H1 (cell line): ENCODE measurements around the gene PIGA. TPM values are rescaled to one million over a fixed set of nuclear protein-coding genes. Genes with fewer than 3 reads are reported as not detected.

ENCODE experiments used
- CTCF ChIA-PET: fragments of 300-600 bp; sonication (Branson Sonifier 250); formaldehyde crosslinking; loops from one replicate; lab custom pipeline; 2021; ENCODE audit not compliant: partially characterized antibody; lab: Charles Lee
- POLR2A ChIA-PET: fragments of 300-600 bp; sonication (Branson Sonifier 250); formaldehyde crosslinking; loops from one replicate; lab custom pipeline; 2021; ENCODE audit warnings: inconsistent platforms; ENCODE audit not compliant: partially characterized antibody; lab: Charles Lee
- DNase-seq, 2 experiments: peaks; one replicate each; pipeline versions ENCODE4 v3.0.0 to v3.0.0-alpha.2; 2010 to 2022; ENCODE audit warnings: low spot score in 2 of 2, low read depth in 1 of 2, mixed read lengths in 1 of 2
- FAIRE-seq: peaks from 2 replicates; lab custom pipeline; 2011; peaks lifted over from hg19 to GRCh38; lab: Jason Lieb, UNC
- H2AFZ ChIP-seq: 2 replicates; pipeline ENCODE4 v1.8.1; 2012; ENCODE audit warnings: low read length, inconsistent platforms
- H2AK5ac ChIP-seq: 2 replicates; pipeline ENCODE4 v1.6.1; 2013; ENCODE audit warnings: low read depth, low read length
- H2BK120ac ChIP-seq: replicated peaks from 2 replicates; pipeline ENCODE3; 2013; ENCODE audit warnings: low read depth, low read length, inconsistent platforms
- H2BK12ac ChIP-seq: 2 replicates; pipeline ENCODE4 v1.6.1; 2013; ENCODE audit warnings: low read depth, low read length
- H2BK15ac ChIP-seq: 2 replicates; pipeline ENCODE4 v1.6.1; 2013; ENCODE audit warnings: low read length
- H2BK20ac ChIP-seq: 2 replicates; pipeline ENCODE4 v1.6.1; 2013; ENCODE audit warnings: low read length
- H2BK5ac ChIP-seq: 2 replicates; pipeline ENCODE4 v1.6.1; 2013; ENCODE audit warnings: low read depth, low read length
- H3K14ac ChIP-seq: 2 replicates; pipeline ENCODE4 v1.6.1; 2013; ENCODE audit warnings: inconsistent platforms; ENCODE audit not compliant: insufficient read length
- H3K18ac ChIP-seq: 2 replicates; pipeline ENCODE4 v1.6.1; 2013; ENCODE audit warnings: low read length; ENCODE audit errors: extremely low read depth
- H3K23ac ChIP-seq: 2 replicates; pipeline ENCODE4 v1.6.1; 2013; ENCODE audit warnings: inconsistent platforms; ENCODE audit not compliant: insufficient read length
- H3K23me2 ChIP-seq: 2 replicates; pipeline ENCODE4 v1.6.1; 2013; ENCODE audit warnings: low read depth, low read length
- H3K27ac ChIP-seq: 2 replicates; pipeline ENCODE4 v1.6.1; 2011; ENCODE audit warnings: low read depth, low read length, inconsistent platforms
- H3K27me3 ChIP-seq, 4 experiments: replicated peaks in 1 of 4; 1 replicate in 1 of 4; 2 replicates in 3 of 4; pipeline versions ENCODE4 v1.6.1 to v1.8.1; 2011 to 2013; ENCODE audit warnings: low read length in 3 of 4, mild to moderate bottlenecking in 3 of 4, inconsistent platforms in 2 of 4, mixed read lengths in 2 of 4, moderate library complexity in 1 of 4; ENCODE audit not compliant: control insufficient read depth in 3 of 4, insufficient read depth in 3 of 4; ENCODE audit errors: extremely low read depth in 1 of 4
- H3K36me3 ChIP-seq, 4 experiments: 2 replicates each; pipeline versions ENCODE4 v1.6.1 to v1.8.1; 2011 to 2013; ENCODE audit warnings: mild to moderate bottlenecking in 4 of 4, low read length in 3 of 4, moderate library complexity in 2 of 4, control low read depth in 1 of 4, inconsistent platforms in 1 of 4; ENCODE audit not compliant: insufficient read depth in 4 of 4, control insufficient read depth in 2 of 4
- H3K4ac ChIP-seq: replicated peaks from 2 replicates; pipeline ENCODE3; 2013; ENCODE audit warnings: low read length, low read depth, mixed read lengths, inconsistent platforms; ENCODE audit not compliant: insufficient read length
- H3K4me1 ChIP-seq, 4 experiments: replicated peaks in 1 of 4; 1 replicate in 1 of 4; 2 replicates in 3 of 4; pipeline versions ENCODE4 v1.6.1 to v1.8.1; 2011 to 2013; ENCODE audit warnings: low read length in 3 of 4, inconsistent platforms in 2 of 4, mixed read lengths in 1 of 4; ENCODE audit not compliant: insufficient read depth in 4 of 4, control insufficient read depth in 3 of 4
- H3K4me2 ChIP-seq, 2 experiments: 2 replicates each; pipeline versions ENCODE4 v1.6.1 to v1.8.1; 2011 to 2013; ENCODE audit warnings: low read depth in 2 of 2, low read length in 2 of 2, control low read depth in 1 of 2, inconsistent platforms in 1 of 2, mild to moderate bottlenecking in 1 of 2; ENCODE audit not compliant: insufficient read depth in 1 of 2
- H3K4me3 ChIP-seq, 4 experiments: fragments of 200-600, 300-600 bp in 1 of 4; sonication (generic), shearing (Covaris generic), sonication (Bioruptor Twin) in 1 of 4; 2 replicates each; pipeline versions ENCODE4 v1.5.1 to v1.8.1; 2011 to 2016; ENCODE audit warnings: low read length in 4 of 4, low read depth in 3 of 4, control low read depth in 2 of 4, inconsistent platforms in 2 of 4, mild to moderate bottlenecking in 2 of 4, mixed read lengths in 1 of 4, moderate library complexity in 1 of 4; ENCODE audit not compliant: insufficient read depth in 2 of 4; ENCODE audit errors: extremely low read depth in 1 of 4
- H3K56ac ChIP-seq: replicated peaks from 2 replicates; pipeline ENCODE3; 2013; ENCODE audit warnings: low read depth, mild to moderate bottlenecking, mixed read lengths, low read length, inconsistent platforms; ENCODE audit not compliant: insufficient read length
- H3K79me1 ChIP-seq: 2 replicates; pipeline ENCODE4 v1.6.1; 2013; ENCODE audit warnings: low read depth, low read length, control low read depth
- H3K79me2 ChIP-seq, 2 experiments: 2 replicates each; pipeline versions ENCODE4 v1.6.1 to v1.8.1; 2012 to 2013; ENCODE audit warnings: low read length in 2 of 2, mild to moderate bottlenecking in 2 of 2, inconsistent platforms in 1 of 2; ENCODE audit not compliant: insufficient read depth in 2 of 2, control insufficient read depth in 1 of 2
- H3K9ac ChIP-seq, 4 experiments: replicated peaks in 1 of 4; 1 replicate in 1 of 4; 2 replicates in 3 of 4; pipeline versions ENCODE4 v1.6.1 to v1.8.1; 2011 to 2013; ENCODE audit warnings: low read depth in 3 of 4, low read length in 3 of 4, control low read depth in 2 of 4, mild to moderate bottlenecking in 2 of 4, moderate library complexity in 2 of 4, inconsistent platforms in 1 of 4; ENCODE audit errors: extremely low read depth in 1 of 4
- H3K9me3 ChIP-seq, 2 experiments: 2 replicates each; pipeline versions ENCODE4 v1.6.1 to v1.8.1; 2012 to 2013; ENCODE audit warnings: mild to moderate bottlenecking in 2 of 2, moderate library complexity in 2 of 2, control low read depth in 1 of 2, inconsistent platforms in 1 of 2, low read depth in 1 of 2, low read length in 1 of 2, mixed read lengths in 1 of 2; ENCODE audit not compliant: insufficient read depth in 2 of 2
- H4K20me1 ChIP-seq, 2 experiments: replicated peaks in 1 of 2; 2 replicates each; pipeline versions ENCODE3 to v1.8.1; 2011 to 2013; ENCODE audit warnings: inconsistent platforms in 2 of 2, low read length in 2 of 2, mild to moderate bottlenecking in 1 of 2; ENCODE audit not compliant: insufficient read depth in 2 of 2, control insufficient read depth in 1 of 2
- H4K5ac ChIP-seq: 2 replicates; pipeline ENCODE4 v1.6.1; 2013; ENCODE audit warnings: low read length, low read depth, mixed read lengths, inconsistent platforms; ENCODE audit not compliant: insufficient read length
- H4K8ac ChIP-seq: 2 replicates; pipeline ENCODE4 v1.8.0; 2013; ENCODE audit warnings: mild to moderate bottlenecking, moderate library complexity, low read length, inconsistent platforms; ENCODE audit not compliant: insufficient read depth; ENCODE audit errors: extremely low read depth
- H4K91ac ChIP-seq: replicated peaks from 2 replicates; pipeline ENCODE3; 2013; ENCODE audit warnings: low read length, mixed read lengths, inconsistent platforms; ENCODE audit not compliant: insufficient read length
- BACH1 ChIP-seq: IDR thresholded peaks from 2 replicates; pipeline ENCODE4 v1.6.1; 2012; ENCODE audit warnings: low read length, improper control_type of control experiment
- CBX8 ChIP-seq: fragments of 300-800, 300-1000 bp; sonication (generic); IDR thresholded peaks from 2 replicates; pipeline ENCODE4 v1.7.1; 2016; ENCODE audit warnings: low read depth, low read length, borderline replicate concordance
- KDM5A ChIP-seq: fragments of 200-600 bp; IDR thresholded peaks from 2 replicates; pipeline ENCODE4 v1.7.1; 2012; ENCODE audit warnings: mild to moderate bottlenecking, low read length, inconsistent platforms, mixed read lengths
- SP4 ChIP-seq: IDR thresholded peaks from 2 replicates; pipeline ENCODE4 v1.6.1; 2012; ENCODE audit warnings: low read length, inconsistent platforms
- YY1 ChIP-seq: IDR thresholded peaks from 2 replicates; pipeline ENCODE4 v1.6.1; 2011; ENCODE audit warnings: low read depth, mild to moderate bottlenecking, low read length
- WGBS, 2 experiments: shearing (Covaris generic) in 1 of 2; methylation state at CpG; one replicate each; pipeline versions ENCODE4 v1.1.6 to v1.1.7; 2013 to 2015; ENCODE audit warnings: low lambda C conversion rate in 2 of 2, mixed read lengths in 2 of 2, inconsistent platforms in 1 of 2, low coverage in 1 of 2, missing lambda C conversion rate in 1 of 2; ENCODE audit not compliant: insufficient replicate concordance in 2 of 2, insufficient coverage in 1 of 2, insufficient read length in 1 of 2; ENCODE audit errors: extremely low coverage in 1 of 2, missing lambda C conversion rate in 1 of 2; 5-methylcytosine and 5-hydroxymethylcytosine counted together
- polyA plus RNA-seq, 7 experiments: library from polyadenylated mRNA; depleted of rRNA in 3 of 7; stranded (reverse) in 5 of 7; unstranded in 2 of 7; fragments of >200 nt in 5 of 7; fragments of 200-250 nt in 2 of 7; gene quantifications; 1 replicate in 5 of 7; 2 replicates in 1 of 7; 4 replicates in 1 of 7; pipeline versions ENCODE4 v1.2.1 to v1.2.3, GENCODE V29; 2011 to 2013; ENCODE audit warnings: missing spikeins in 2 of 7, mixed read lengths in 2 of 7
- total RNA-seq: library from RNA; stranded (reverse); fragmentation: NEBNext Ultra II Directional; extraction: Animal tissue kit (Norgen Biotek cat#: 25700); gene quantifications from 2 replicates; pipeline ENCODE4 v1.2.1, GENCODE V29; 2021

The PIGA gene
- total and polyA plus RNA-seq, 2 of the 8 experiments (the other 6 are each of a cell fraction or from before 2014, with no cell fraction given), result 5.0 to 13.4 TPM

- no peak overlapping the region for H4K5ac ChIP-seq
- no peak overlapping the region for H2BK15ac ChIP-seq
- no peak overlapping the region for H3K18ac ChIP-seq
- H3K4me3 ChIP-seq, result no peak overlapping the region
- no peak overlapping the region for H2BK20ac ChIP-seq
- no peak overlapping the region for H3K4me2 ChIP-seq
- H2BK5ac ChIP-seq, result no peak overlapping the region
- H3K9me3 ChIP-seq, result no peaks in the 10 kb centered on the region
- ChIA-PET CTCF (interaction anchor here (0.6 to 1.3 kb wide), 2 partner anchors 22 to 33 kb away, joined by 3 read pairs; no protein-coding TSS in a partner anchor), POLR2A (no interaction called here)
- no peaks in the 10 kb centered on the region for H3K23me2 ChIP-seq
- no peak overlapping the region for H4K8ac ChIP-seq
- H3K14ac ChIP-seq, result no peak overlapping the region
- H3K4ac ChIP-seq, result no peak overlapping the region
- no peak overlapping the region for H2AFZ ChIP-seq
- no peaks in the 10 kb centered on the region for H3K4me1 ChIP-seq
- H3K9ac ChIP-seq, result no peak overlapping the region
- H3K56ac ChIP-seq, result no peak overlapping the region
- H3K79me2 ChIP-seq, result no peaks in the 10 kb centered on the region
- no peak overlapping the region for H4K91ac ChIP-seq
- H2AK5ac ChIP-seq, result no peak overlapping the region
- H2BK120ac ChIP-seq, result no peak overlapping the region
- H3K27ac ChIP-seq, result no peak overlapping the region
- H3K27me3 ChIP-seq, result no peaks in the 10 kb centered on the region
- H3K23ac ChIP-seq, result no peak overlapping the region
- H4K20me1 ChIP-seq, result no peaks in the 10 kb centered on the region
- 57% methylated on average over 1 of the region's 1 CpG; no CpG with 5 or more reads in 1 of the 2 experiments for WGBS, 2 experiments
- no peak for FAIRE-seq
- DNase-seq, result no peak
- H2BK12ac ChIP-seq, result no peak overlapping the region
- no peaks in the 10 kb centered on the region for H3K79me1 ChIP-seq
- H3K36me3 ChIP-seq, result no peaks in the 10 kb centered on the region
- TF ChIP-seq BACH1 (no peak), YY1 (no peak), CBX8 (no peak), KDM5A (no peak), SP4 (no peak)
Observed at GRCh38 chrX:15277604-15278003, 57.7 kb downstream of the PIGA start.
